Right lobe of liver (tissue), 4 donors: Measurements from ENCODE around the gene BLMH.

Experiments
- CTCF ChIP-seq, 4 donors: fragments of 200-600 bp in 3 of 4; fragments of 450-650 bp in 1 of 4; IDR thresholded peaks; one replicate each; pipeline versions ENCODE4 v1.5.1 to v1.8.0; 2016 to 2022; ENCODE audit warnings: antibody characterized with exemption in 4 of 4, mild to moderate bottlenecking in 2 of 4
- POLR2A ChIP-seq: fragments of 450-650 bp; IDR thresholded peaks from one replicate; pipeline ENCODE4 v1.6.1; 2017; ENCODE audit warnings: antibody characterized with exemption, mild to moderate bottlenecking
- donor health status: DM: no; HTN: no; CAD: no.
- donor health status: DM: no; HTN: no; CAD: no.
- donor health status: DM: no; HTN: yes; CAD: no.

GRCh38 chr17:30221346-30221745, 70.4 kb downstream of the BLMH start:
- no peak for TF ChIP-seq CTCF (IDR thresholded peaks at IDR 0.05)
- no peak for TF ChIP-seq POLR2A
